Mucosa of rectum (tissue), 2 donors: ENCODE measurements around the gene GALNT9.

Experiments
- H3K27ac ChIP-seq, 2 donors: one replicate each; pipeline ENCODE4 v1.7.0; 2013; ENCODE audit warnings: inconsistent platforms in 2 of 2, low read depth in 2 of 2, low read length in 2 of 2
- H3K27me3 ChIP-seq, 2 donors: one replicate each; pipeline ENCODE4 v1.7.0; 2013; ENCODE audit warnings: low read length in 2 of 2; ENCODE audit not compliant: control insufficient read depth in 2 of 2, insufficient read depth in 2 of 2
- H3K36me3 ChIP-seq, 2 donors: one replicate each; pipeline ENCODE4 v1.7.0; 2013; ENCODE audit warnings: low read length in 2 of 2; ENCODE audit not compliant: control insufficient read depth in 2 of 2, insufficient read depth in 2 of 2
- H3K4me1 ChIP-seq, 2 donors: one replicate each; pipeline ENCODE4 v1.7.0; 2013; ENCODE audit warnings: low read length in 2 of 2, mild to moderate bottlenecking in 1 of 2; ENCODE audit not compliant: control insufficient read depth in 2 of 2, insufficient read depth in 2 of 2
- H3K4me3 ChIP-seq, 2 donors: one replicate each; pipeline ENCODE4 v1.7.0; 2013; ENCODE audit warnings: low read length in 2 of 2
- H3K9ac ChIP-seq, 2 donors: one replicate each; pipeline ENCODE4 v1.7.0; 2013; ENCODE audit warnings: low read length in 2 of 2, low read depth in 1 of 2, mild to moderate bottlenecking in 1 of 2
- H3K9me3 ChIP-seq, 2 donors: one replicate each; pipeline ENCODE4 v1.7.0; 2013; ENCODE audit warnings: low read length in 2 of 2; ENCODE audit not compliant: control insufficient read depth in 2 of 2
- donor health status: healthy.
- donor health status: Normal muscosa, but diverticular disease.

Gene GALNT9

GRCh38 chr12:132178801-132179401 is 150.5 kb downstream of the GALNT9 start:
- peak overlapping the region in 1 of 2 donors; percentile 44 for H3K4me3 ChIP-seq

GRCh38 chr12:132178316-132178715 is 151.1 kb downstream of the GALNT9 start:
- no peaks in the 10 kb centered on the region for H3K9me3 ChIP-seq
- no peak overlapping the region for H3K9ac ChIP-seq
- no peaks in the 10 kb centered on the region for H3K36me3 ChIP-seq
- no peak overlapping the region for H3K27ac ChIP-seq
- peaks cover 0 to 2% of the 10 kb centered on the region in 2 donors for H3K4me1 ChIP-seq
- H3K27me3 ChIP-seq, result peaks cover 2 to 12% of the 10 kb centered on the region in 2 donors
- H3K4me3 ChIP-seq, result no peak overlapping the region

More at GRCh38 chr12:132178801-132179401, 150.5 kb downstream of the GALNT9 start:
- Histone ChIP-seq H3K27me3 (peaks cover 2 to 12% of the 10 kb centered on the region in 2 donors), H3K27ac (no peak overlapping the region), H3K4me1 (peaks cover 0 to 2% of the 10 kb centered on the region in 2 donors), H3K36me3 (no peaks in the 10 kb centered on the region), H3K9me3 (no peaks in the 10 kb centered on the region), H3K9ac (no peak overlapping the region)

DNA sequence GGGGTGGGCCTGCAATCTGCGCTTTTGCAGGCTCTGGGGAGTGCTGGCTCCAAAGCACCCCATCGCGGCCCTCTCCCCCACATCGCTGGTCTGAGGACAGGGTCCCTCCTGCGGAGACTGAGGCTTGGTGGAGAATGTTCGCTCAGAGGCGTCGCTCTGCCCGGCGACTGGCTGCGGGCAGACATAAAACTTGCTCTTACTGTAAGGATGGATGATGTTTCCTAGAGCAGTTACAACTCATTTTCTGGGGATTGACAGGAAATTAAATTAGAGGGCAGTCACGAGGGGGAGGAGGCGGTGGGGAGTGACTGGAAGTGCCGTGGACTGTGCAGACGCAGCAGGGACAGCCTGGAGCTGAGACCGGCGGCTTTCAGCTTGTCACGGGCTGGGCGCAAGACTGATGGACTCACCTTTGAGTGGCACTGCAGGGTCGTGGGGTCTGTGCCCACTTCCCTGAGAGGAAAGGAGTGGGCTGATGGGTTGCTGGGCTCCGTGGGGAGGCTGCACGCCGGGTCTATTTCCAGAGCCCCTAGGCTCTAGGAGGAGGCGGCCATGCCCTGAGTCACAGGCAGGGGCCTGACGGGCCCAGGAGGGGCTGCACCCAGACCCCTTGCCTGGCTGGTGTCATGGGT is 152.4 kb downstream of the GALNT9 start:
- no peaks in the 10 kb centered on the region for H3K9me3 ChIP-seq
- H3K4me3 ChIP-seq, result no peak overlapping the region
- H3K27ac ChIP-seq, result no peak overlapping the region
- no peaks in the 10 kb centered on the region for H3K36me3 ChIP-seq
- peaks cover 0 to 2% of the 10 kb centered on the region in 2 donors for H3K4me1 ChIP-seq
- peaks cover 2 to 16% of the 10 kb centered on the region in 2 donors for H3K27me3 ChIP-seq
- no peak overlapping the region for H3K9ac ChIP-seq

DNA sequence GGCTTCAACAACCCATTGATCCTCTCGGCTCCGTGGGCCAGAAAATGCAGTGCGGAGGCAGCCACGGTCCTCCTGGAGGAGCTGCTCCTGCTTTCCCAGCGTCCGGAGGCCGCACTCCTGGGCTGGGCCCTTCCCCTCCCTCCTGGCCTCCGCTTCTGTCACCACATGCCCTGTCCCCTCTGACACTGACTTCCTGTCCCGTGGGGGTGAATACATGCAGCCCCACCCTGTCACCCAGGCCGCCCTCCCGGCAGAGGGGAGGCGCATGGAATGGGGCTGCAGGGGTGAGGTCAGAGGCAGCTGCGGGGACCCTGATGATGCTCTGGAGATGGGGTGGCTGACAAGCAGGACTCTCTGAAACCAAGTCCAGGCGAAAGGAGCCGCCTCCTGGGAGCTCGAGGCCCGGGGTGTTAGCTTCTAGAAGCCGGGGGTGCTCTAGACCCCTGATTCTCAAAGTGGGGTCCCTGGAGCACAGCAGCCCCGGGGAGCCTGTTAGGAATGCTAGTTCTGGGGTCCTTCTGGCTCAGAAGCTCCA is 152.9 kb downstream of the GALNT9 start:
- Histone ChIP-seq H3K9me3 (no peaks in the 10 kb centered on the region), H3K36me3 (no peaks in the 10 kb centered on the region), H3K27ac (no peak overlapping the region), H3K9ac (no peak overlapping the region), H3K4me3 (no peak overlapping the region), H3K27me3 (peaks cover 4 to 17% of the 10 kb centered on the region in 2 donors), H3K4me1 (peaks cover 0 to 2% of the 10 kb centered on the region in 2 donors)

DNA sequence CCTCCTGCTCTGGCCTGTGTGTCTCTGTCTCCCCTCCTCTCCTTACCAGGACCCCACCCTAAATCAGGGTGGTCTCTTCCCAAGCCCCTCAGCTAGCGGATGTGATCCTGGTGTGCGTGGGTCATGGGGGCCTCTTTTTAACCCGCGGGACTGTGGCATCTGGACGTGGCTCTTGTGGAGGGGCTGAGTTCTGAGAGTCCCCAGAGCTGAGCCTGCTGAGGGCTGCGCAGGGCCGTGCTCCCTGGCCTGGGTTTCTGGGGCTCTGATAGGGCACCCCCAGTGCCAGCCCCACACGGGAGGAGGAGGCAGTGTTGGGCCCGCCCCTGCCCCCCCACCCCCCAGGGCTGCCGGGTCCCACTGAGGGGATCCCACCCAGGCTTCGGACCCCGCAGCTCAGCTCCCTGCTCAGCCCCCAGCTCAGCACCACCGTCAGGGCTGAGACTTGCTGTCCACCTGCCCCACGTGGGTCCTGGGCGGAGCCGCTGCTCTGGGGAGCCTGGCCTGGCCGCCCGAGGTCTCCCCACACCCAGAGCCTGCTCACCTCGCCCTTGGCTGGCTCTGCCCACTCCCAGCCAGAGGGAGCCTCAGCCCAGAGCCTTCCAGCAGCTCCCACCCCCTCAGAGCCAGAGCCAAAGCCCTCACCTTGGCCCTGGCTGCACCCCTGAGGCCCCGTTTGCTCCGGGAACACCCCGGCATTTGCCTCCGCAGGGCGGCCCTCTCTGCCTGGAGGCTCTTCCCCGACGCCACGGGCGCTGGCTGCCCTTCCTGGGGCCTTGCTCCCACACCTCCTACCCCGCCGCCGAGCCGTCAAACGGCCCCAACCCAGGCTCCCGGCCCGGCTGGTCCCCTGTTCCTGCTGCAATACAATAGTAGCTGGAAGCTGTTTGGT is 153.6 kb downstream of the GALNT9 start:
- Histone ChIP-seq H3K27me3 (peaks cover 4 to 17% of the 10 kb centered on the region in 2 donors), H3K36me3 (no peaks in the 10 kb centered on the region), H3K27ac (no peak overlapping the region), H3K9ac (no peak overlapping the region), H3K4me1 (peaks cover 0 to 2% of the 10 kb centered on the region in 2 donors), H3K9me3 (no peaks in the 10 kb centered on the region), H3K4me3 (no peak overlapping the region)

DNA sequence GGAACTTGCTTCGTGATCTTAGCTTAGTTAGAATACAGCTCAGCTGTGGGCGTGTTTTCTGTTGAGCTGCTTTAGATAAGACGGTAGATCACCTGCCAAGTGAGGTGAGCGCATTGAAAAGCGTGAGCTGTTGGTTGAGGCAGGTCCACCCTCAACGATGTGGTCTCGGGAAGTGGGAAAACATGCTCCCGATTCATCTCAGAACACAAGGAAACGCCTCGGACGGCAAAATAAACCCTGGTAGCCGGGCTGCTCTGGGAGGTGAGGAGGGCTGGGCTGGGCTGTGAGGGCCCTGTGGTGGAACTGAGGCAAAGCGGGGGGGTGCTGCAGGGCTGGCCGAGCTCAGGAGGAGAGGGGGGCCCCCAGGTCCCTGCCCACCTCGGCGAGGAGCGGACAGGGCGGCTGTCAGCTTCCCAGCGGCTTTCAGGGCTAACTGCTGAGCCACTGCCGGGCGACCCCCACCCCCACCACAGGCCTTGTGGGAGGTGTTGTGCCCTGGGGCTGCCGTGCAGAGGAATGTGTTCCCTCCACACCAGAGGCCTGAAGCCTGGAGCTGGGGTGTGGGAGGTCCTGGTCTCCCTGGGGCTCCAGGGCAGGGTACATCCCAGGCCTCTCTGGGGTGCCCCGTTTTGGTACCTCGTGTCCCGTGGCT is 154.4 kb downstream of the GALNT9 start:
- H3K4me3 ChIP-seq, result no peak overlapping the region
- H3K27ac ChIP-seq, result no peak overlapping the region
- H3K27me3 ChIP-seq, result peaks cover 4 to 17% of the 10 kb centered on the region in 2 donors
- H3K9me3 ChIP-seq, result no peaks in the 10 kb centered on the region
- peaks cover 0 to 2% of the 10 kb centered on the region in 2 donors for H3K4me1 ChIP-seq
- H3K36me3 ChIP-seq, result no peaks in the 10 kb centered on the region
- no peak overlapping the region for H3K9ac ChIP-seq

DNA sequence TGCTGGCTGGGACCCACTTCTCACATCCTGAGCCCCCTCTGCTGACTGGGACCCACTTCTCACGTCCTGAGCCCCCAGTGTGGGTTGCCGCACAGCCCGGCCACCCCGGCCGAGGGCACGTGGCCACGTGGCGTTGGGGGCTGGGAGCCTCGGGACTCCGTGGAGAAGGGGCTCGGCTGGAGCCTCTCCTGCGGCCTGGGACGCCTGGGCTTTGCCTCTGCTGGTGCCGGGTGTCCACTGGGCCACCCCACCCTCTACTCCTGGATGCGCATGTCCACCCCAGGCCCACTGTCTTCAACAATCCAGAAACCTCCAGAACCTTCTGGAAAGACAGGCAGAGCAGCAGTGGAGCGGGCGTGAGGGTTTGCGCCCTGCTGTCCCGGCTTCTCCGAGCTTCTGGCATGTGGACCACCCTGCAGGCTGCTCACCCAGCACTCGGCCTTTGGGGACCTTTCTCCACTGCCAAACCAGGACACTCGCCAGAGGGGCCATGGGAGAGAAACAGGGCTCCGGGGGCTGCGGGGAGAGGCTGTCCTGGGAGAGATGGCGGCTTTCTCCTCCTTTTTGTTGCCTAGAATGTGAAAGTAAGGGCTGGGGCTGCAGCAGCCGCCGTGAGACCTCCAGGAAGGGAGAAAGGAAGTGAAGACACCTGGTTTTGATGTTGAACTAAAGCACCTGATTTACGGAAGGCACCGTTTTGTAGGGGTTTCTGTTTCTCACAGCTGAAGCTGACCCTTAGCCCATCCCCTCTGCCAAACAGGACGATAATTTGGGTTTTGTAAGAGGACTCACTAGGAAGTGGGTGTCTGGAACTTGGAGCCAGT is 155.2 kb downstream of the GALNT9 start:
- Histone ChIP-seq H3K9ac (no peak overlapping the region), H3K4me1 (peaks cover 0 to 2% of the 10 kb centered on the region in 2 donors), H3K4me3 (no peak overlapping the region), H3K27ac (no peak overlapping the region), H3K36me3 (no peaks in the 10 kb centered on the region), H3K27me3 (peaks cover 2 to 15% of the 10 kb centered on the region in 2 donors), H3K9me3 (no peaks in the 10 kb centered on the region)

DNA sequence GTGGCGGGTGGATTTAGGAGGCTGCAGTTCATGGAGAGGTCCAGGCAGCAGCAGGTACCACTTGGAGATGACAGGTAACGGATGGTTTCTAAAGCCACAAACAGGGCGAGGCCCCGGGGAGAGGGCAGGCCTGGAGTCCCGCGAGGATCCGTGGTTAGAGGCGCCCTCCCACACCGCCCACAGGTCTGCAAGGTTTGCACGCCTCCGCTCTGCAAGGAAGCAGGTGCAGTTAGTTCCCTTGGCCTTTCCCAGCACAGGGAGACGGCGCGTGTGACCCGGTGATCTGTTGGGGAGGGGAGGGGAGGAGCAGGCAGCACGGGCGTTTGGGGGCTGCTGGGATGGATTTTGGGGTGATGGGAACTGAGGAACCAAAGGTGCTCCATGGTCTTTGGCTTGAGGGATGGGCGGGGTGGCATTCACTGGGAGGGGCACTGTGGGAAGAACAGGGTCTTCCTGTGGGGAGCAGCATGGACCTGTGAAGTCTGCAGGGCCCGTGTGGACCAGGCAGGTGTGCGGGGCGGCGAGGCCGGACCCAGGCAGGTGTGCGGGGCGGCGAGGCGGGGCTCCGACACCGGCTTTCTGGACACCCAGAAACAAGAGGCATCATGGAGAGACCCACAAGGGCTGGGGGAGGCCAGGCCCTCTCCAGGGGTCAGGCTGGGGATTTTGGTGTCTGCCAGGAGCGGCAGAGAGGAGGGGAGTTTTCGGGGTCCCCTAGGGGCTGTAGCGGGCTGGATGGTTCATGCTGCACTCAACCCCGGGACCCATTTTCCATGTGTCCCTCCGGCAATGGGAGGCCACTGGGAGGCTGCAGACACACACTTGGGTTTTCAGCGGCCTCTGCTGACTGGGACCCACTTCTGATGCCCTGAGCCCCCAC is 156.0 kb downstream of the GALNT9 start:
- no peaks in the 10 kb centered on the region for H3K9me3 ChIP-seq
- no peaks in the 10 kb centered on the region for H3K36me3 ChIP-seq
- peaks cover 2 to 12% of the 10 kb centered on the region in 2 donors for H3K27me3 ChIP-seq
- no peak overlapping the region for H3K4me3 ChIP-seq
- H3K4me1 ChIP-seq, result no peaks in the 10 kb centered on the region
- no peak overlapping the region for H3K27ac ChIP-seq
- no peak overlapping the region for H3K9ac ChIP-seq
